NCI-H526 treated with DMSO at 0.1 percent for 48 hours (cell line): ENCODE measurements around the gene PPTC7.
A peak's percentile ranks its signal among the peaks of the same experiment; 100 is the strongest.
"Not testable (repeated sequence)": the region's sequence is repeated elsewhere in the genome, so short reads cannot be mapped to it uniquely, and the experiment has no call there.

Experiments used
- DNase-seq: peaks from one replicate; lab custom pipeline; 2025; lab: John Stamatoyannopoulos, UW

The PPTC7 gene

GRCh38 chr12:110536834-110537604 is 46.1 kb downstream of the PPTC7 start:
- DNase-seq = no peak

DNA sequence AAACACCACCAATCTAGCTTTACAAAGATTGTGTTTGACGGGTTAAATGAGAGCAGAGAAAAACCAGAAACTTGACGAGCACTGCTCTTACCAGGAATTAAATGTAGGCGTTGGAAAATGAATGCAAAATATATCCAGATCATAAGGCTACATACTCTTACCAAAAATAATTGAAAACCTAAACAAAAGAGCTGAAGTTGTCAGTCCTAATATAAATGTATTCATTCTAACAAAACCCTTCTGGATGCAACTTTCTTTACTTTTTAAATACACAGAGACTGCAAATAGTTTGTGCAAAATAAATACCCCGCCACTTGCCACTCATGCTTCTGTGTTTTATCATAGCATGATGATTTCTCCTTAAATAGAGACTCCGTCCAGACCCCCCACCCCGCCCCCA is 48.3 kb downstream of the PPTC7 start:
- no peak for DNase-seq

DNA sequence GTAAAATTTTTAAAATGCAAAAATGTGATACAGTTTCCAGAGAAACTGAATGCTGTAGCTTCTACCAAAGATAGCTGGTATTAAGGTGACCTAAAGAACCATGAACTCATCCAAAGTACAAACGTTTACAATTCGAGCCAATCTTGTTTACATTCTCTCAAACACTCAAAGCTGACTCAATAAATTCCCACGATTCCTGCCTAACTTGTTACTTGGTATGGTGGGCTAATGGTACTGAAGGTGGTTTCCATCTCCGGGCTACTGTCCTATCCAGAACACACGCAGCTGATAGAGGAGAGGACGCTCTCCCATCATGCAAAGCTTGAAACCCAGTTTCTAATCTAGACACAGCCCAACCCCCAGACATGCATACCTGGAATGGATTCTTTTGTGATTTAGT is 49.5 kb downstream of the PPTC7 start:
- no peak for DNase-seq

DNA sequence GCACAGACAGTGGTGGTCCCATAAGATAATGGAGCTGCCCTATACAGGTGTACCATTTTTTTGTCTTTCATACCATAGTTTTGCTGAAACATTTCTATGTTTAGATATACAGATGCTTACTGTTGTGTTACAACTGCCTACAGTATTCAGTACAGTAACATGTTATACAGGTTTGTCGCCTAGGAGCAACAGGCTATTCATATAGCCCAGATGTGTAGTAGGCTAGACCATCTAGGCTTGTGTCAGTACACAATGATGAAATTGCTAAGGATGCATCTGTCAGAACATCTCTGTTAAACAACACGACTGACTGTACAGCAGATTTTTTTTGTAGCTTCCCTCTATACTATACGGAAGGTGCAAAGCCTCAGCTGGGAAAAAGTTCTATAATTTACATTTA is 50.5 kb downstream of the PPTC7 start:
- DNase-seq = no peak

DNA sequence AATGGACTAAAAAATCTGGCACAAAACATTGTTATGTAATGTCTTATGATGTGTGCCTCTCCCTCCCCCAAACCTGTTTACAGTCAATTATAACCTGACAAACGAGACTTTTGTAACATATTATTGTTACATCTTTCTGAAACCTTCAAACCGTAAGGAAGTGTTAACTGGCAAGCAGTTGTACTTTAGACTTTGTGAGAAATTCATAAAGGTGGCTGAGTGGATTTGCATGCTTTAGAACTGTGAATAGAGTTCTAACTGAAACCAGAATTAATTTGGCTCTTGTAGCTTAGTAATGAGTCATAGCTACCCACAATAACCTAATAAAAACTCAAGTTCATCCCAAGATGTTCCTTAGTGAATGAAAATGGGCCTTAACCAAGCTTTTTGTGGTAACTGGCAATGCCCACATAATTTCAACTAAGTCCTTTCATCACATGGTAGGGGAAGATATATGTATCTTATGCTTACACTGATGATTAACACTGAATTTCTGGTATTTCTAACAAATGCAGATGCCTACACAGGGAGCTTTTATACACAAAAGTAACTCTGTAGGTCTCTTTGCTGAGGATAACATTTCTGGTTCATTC is 51.3 kb downstream of the PPTC7 start:
- DNase-seq = no peak

DNA sequence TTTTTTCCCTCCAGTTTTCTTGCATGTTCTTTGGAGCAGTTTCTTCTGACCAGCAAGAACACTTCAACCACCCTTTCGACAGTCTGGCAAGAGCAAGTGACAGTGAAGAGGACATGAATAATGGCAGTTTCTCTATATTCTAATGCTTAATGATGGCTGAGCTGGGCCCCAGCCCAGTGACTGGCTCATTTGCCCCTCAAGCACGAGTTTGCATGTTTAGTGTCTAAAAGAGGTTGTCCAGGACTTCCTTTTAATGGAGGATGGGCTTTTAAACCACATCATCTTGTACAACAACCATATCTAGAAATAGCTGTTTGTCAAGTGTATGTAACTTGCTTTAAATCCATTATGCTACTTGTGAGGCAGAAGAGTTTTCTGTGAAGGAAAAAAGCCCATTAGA is 52.6 kb downstream of the PPTC7 start:
- DNase-seq = no peak

- DNase-seq = no peak
Measured at GRCh38 chr12:110528277-110528839, 54.8 kb downstream of the PPTC7 start.

DNA sequence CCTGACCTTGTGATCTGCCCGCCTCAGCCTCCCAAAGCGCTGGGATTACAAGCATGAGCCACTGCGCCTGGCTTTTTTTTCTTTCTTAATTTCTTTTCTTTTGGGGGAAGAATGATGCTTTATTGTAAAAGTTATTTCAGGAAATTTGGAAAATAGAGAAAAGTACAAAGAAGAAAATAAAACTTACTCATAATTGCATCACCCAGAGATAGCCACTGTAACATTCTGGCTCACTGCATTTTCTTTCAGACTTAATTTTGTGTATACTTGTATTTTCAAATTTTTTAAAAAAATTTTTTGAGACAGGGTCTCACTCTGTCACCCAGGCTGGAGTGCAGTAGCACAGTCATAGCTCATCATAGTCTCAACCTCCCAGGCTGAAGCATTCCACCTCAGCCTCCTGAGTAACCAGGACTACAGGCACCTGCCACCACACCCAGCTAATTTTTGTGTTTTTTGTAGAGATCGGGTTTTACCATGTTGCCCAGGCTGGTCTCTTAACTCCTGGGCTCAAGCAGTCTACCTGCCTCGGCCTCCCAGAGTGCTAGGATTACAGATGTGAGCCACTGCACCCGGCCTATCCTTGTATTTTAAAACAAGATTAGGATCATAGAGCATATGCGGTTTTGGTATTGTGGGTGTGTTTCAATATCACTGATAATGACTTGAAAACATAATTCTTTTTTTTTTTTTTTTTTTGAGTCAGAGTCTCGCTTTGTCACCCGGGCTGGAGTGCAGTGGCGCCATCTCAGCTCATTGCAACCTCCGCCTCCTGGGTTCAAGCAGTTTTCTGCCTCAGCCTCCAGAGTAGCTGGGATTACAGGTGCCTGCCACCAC is 62.0 kb downstream of the PPTC7 start:
- DNase-seq = not testable (repeated sequence)

- not testable (repeated sequence) for DNase-seq
Measured at GRCh38 chr12:110518014-110518413, 65.1 kb downstream of the PPTC7 start.

DNA sequence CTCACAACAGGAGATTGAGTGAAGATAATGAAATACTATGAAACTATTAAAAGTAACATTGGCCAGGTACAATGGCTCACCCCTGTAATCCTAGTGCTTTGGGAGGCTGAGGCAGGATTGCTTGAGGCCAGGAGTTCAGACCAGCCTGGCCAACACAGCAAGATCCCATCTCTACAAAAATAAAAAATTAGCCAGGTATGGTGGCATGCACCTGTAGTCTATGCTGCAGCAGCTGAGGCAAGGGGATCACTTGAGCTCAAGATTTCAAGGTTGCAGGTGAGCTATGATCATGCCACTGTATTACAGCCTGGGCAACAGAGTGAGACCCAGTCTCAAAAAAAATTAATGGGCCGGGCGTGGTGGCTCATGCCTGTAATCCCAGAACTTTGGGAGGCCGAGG is 66.1 kb downstream of the PPTC7 start:
- no peak for DNase-seq

- no peak for DNase-seq
Measured at GRCh38 chr12:110514363-110514762, 68.8 kb downstream of the PPTC7 start.

GRCh38 chr12:110513842-110514241 is 69.3 kb downstream of the PPTC7 start:
- DNase-seq = no peak

GRCh38 chr12:110508071-110508586 is 75.0 kb downstream of the PPTC7 start:
- no peak for DNase-seq

GRCh38 chr12:110505332-110505731 is 77.8 kb downstream of the PPTC7 start:
- DNase-seq = no peak

DNA sequence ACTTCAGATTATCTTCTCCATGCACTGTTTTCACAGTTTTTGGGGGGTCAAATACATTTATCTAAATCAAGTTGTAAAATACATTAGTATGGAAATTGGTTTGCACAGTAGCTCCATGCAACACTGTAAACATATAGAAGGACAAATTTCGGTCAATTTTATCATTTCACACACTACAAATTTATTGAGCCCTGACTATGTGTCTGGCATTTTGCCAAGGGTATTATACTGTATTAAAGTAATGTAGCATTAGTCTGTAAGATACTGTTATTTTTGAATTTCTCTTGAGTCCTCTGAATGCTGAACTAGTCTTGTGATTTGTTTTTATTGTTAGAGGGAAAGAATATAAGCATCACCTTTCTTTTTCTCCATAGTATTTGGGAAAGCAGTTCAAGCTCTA is 79.7 kb downstream of the PPTC7 start:
- no peak for DNase-seq

GRCh38 chr12:110501752-110502738 is 81.1 kb downstream of the PPTC7 start, which contains the start of the genes RAD9B and VPS29:
RAD9B (plus strand) TSS chr12:110502331; CDS start chr12:110502338, 7 bp downstream.
VPS29 (minus strand) TSS chr12:110502111; CDS start chr12:110502051, 60 bp downstream.
- peak; percentile 94 for DNase-seq

DNA sequence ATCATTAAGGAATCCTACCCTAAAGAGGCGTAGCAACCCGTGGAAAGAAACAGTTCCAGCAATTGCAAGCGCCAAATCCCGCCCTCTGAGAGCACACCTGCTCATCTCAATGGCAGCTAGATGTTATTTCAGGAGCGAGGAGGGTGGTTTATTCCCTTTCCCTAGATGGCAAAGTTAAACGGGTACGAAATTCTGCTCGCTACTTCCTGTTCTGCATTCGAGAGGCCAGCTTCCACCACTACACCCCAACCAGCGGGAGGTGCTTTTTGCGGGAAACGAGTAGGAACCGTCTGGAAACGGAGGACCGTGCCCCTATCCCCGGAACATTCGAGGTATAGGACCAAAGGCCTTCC is 81.7 kb downstream of the PPTC7 start:
- DNase-seq = peak; percentile 52

DNA sequence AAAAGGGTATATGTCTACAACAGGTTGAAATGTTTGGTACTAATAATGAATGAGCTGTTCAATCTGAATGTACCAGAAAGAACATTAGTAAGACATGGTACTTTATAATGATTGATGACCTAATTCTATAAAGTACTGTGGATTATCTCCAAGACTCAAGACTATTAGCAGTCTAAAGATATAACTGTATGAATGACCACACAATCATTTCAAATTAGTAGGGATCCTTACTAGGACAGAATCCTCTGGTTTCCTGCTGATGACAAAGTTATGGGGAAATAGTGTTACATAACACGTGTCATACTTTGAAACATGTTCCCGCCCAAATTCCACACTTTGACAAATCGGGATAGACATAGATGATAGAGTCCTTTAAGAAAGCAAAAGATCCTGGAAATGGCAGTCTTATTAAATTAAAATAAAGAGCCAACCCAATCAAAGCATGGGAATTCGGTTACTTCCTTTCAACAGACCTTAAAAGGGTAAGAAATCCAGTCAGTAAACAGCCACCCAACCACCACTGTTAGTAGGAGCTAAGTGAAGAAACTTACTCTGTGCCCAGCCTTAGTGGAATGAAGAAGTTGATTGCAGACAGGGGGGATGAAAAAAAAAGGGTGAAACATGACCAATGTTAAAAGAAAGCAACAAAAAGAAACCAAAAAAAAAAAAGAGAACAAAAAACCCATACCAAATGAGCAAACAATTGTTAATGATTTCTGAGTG is 84.0 kb downstream of the PPTC7 start:
- DNase-seq = no peak
